22Rv1 (cell line): ENCODE measurements around the gene FSTL3.

ENCODE experiments used
- H3K27ac ChIP-seq: fragments of 450-650 bp; 2 replicates; pipeline ENCODE4 v1.5.1; 2017
- ZFX ChIP-seq: fragments of 450-650 bp; IDR thresholded peaks from 2 replicates; pipeline ENCODE4 v1.6.1; 2017; ENCODE audit warnings: antibody characterized with exemption, borderline replicate concordance
- TF ChIP-seq, protein P1 (sequence below): fragments of 450-650 bp; IDR thresholded peaks from 2 replicates; pipeline ENCODE4 v1.5.1; 2017; ENCODE audit warnings: mild to moderate bottlenecking

FSTL3 gene

GRCh38 chr19:652467-653389 is 23.5 kb upstream of the FSTL3 start:
- TF ChIP-seq, protein P1, sequence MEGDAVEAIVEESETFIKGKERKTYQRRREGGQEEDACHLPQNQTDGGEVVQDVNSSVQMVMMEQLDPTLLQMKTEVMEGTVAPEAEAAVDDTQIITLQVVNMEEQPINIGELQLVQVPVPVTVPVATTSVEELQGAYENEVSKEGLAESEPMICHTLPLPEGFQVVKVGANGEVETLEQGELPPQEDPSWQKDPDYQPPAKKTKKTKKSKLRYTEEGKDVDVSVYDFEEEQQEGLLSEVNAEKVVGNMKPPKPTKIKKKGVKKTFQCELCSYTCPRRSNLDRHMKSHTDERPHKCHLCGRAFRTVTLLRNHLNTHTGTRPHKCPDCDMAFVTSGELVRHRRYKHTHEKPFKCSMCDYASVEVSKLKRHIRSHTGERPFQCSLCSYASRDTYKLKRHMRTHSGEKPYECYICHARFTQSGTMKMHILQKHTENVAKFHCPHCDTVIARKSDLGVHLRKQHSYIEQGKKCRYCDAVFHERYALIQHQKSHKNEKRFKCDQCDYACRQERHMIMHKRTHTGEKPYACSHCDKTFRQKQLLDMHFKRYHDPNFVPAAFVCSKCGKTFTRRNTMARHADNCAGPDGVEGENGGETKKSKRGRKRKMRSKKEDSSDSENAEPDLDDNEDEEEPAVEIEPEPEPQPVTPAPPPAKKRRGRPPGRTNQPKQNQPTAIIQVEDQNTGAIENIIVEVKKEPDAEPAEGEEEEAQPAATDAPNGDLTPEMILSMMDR, result no peak
- no peak for TF ChIP-seq ZFX
- no peak overlapping the region for H3K27ac ChIP-seq

DNA sequence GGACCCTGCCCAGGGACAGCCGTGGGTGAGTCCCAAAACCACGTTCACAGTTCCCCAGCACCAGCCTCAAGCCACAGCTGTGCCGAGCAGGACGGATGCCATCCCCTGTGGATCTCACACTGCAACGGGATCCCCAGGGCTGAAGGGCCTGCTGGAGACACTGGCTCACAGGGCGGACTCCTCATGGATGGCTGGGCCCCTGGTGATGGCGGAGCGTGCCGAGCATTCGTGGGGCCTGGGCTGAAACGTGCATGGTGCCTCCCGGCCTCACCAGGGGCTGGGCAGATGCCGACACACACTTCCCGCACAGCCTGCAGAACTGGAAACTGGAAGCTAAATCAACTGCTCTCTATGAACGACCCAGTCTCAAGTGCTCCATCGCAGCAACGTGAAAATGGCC is 22.8 kb upstream of the FSTL3 start:
- H3K27ac ChIP-seq, result no peak overlapping the region
- TF ChIP-seq, protein P1, result no peak
- TF ChIP-seq ZFX, result no peak

- no peak overlapping the region for H3K27ac ChIP-seq
Observed at GRCh38 chr19:655691-656090, 20.5 kb upstream of the FSTL3 start.

DNA sequence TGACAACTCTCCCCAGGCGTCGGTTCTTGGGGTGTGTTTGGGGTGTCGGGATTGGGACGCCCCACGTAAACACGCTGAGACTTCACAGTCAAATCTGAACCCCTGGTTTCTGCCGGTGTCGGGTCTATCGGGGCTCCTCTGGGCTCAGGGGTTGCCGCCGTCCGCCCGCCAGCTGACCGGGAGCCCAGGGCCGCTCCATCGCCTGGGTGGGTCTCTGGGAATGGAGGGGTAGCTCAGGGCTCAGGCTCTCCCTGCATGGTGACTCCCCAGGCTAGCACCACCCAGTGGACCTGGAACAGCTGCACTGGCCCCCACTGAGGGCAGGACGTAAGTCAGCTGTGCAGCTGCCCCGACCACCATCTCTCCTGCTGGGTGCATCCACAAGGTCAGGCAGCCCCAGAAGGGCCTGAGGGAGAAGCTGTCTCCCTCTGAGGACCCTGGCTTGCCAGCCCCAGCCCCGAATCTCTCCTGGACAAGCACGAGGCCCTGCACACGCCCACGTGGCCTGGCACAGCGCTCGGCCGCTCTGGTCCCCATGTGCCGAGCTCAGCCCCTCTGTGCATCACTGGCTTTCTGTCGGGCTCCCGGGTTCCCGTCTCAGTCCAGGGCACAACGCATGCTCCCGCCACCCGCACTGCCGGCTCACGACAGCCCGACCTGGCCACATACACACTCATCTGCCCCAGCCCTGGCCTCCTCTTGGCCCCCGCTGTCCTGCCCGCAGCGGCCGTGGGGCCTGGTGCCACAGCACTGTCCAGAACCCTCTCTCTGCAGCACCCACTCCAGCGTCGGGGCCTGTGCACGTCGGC is 19.2 kb upstream of the FSTL3 start:
- no peak for TF ChIP-seq ZFX
- TF ChIP-seq, protein P1, result no peak
- no peak overlapping the region for H3K27ac ChIP-seq

More at GRCh38 chr19:655691-656090, 20.5 kb upstream of the FSTL3 start:
- TF ChIP-seq, protein P1, result no peak
- TF ChIP-seq ZFX, result no peak

GRCh38 chr19:657611-658010 is 18.6 kb upstream of the FSTL3 start:
- no peak for TF ChIP-seq ZFX
- TF ChIP-seq, protein P1, result no peak
- H3K27ac ChIP-seq, result no peak overlapping the region

- H3K27ac ChIP-seq, result no peak overlapping the region
- TF ChIP-seq ZFX, result no peak
- TF ChIP-seq, protein P1, result no peak
Observed at GRCh38 chr19:658059-658839, 17.9 kb upstream of the FSTL3 start.
